Cardiac septum (tissue), 1 donor: ENCODE data around the gene TXNDC17. TPM values are rescaled to one million over a fixed set of nuclear protein-coding genes. Genes with fewer than 3 reads are reported as not detected.
"Not testable (repeated sequence)": the region's sequence is repeated elsewhere in the genome, so short reads cannot be mapped to it uniquely, and the experiment has no call there.

Experiments
- DNase-seq: peaks from one replicate; pipeline ENCODE4 v3.0.0-alpha.2; 2020; ENCODE audit warnings: low spot score
- intact Hi-C: fragments of 100-400 bp; cut with DNase I; formaldehyde crosslinking; loops from one replicate; pipeline ENCODE4 v1.14.0; 2022
- total RNA-seq: library from RNA; stranded (reverse); fragmentation: NEBNext Ultra II Directional; extraction: Animal tissue kit (Norgen Biotek cat#: 25700); gene quantifications from one replicate; pipeline ENCODE4 v1.2.1, GENCODE V29; 2021
- donor health status: DM: no; HTN: no; CAD: no.

The TXNDC17 gene
- total RNA-seq, 1 donor from 2014 or later, result 51.0 TPM

- intact Hi-C loops, result no loop called here
Measured at GRCh38 chr17:6636105-6636504, 4.8 kb upstream of the TXNDC17 start.

GRCh38 chr17:6636616-6637457 lies 4.0 kb upstream of the TXNDC17 start:
- intact Hi-C loops, result no loop called here
- no peak for DNase-seq

More at GRCh38 chr17:6636105-6636504, 4.8 kb upstream of the TXNDC17 start:
- no peak for DNase-seq

GRCh38 chr17:6637458-6637840 lies 3.4 kb upstream of the TXNDC17 start:
- intact Hi-C loops, result no loop called here
- DNase-seq, result no peak

GRCh38 chr17:6638046-6638908 lies 2.6 kb upstream of the TXNDC17 start:
- intact Hi-C loops, result no loop called here
- DNase-seq, result no peak

GRCh38 chr17:6639014-6639585 lies 1.8 kb upstream of the TXNDC17 start:
- intact Hi-C loops, result no loop called here
- DNase-seq, result no peak

GRCh38 chr17:6639586-6640535 lies 999 bp upstream of the TXNDC17 start:
- DNase-seq, result no peak
- intact Hi-C loops, result loop anchor here (1.0 kb wide), 1 partner anchor 11 kb away; the partner anchor contains the start of genes C17orf100 and MED31

- DNase-seq, result no peak
- intact Hi-C loops, result no loop called here
Measured at GRCh38 chr17:6641247-6641863, 495 bp downstream of the TXNDC17 start.

- intact Hi-C loops, result no loop called here
- no peak for DNase-seq
Measured at GRCh38 chr17:6642592-6642991, 1.7 kb downstream of the TXNDC17 start.

GRCh38 chr17:6643451-6644125 lies 2.7 kb downstream of the TXNDC17 start:
- intact Hi-C loops, result no loop called here
- DNase-seq, result no peak

- intact Hi-C loops, result no loop called here
Measured at GRCh38 chr17:6648181-6648580, 7.3 kb downstream of the TXNDC17 start.

GRCh38 chr17:6651354-6651918 lies 10.6 kb downstream of the TXNDC17 start, which contains the start of the genes C17orf100 and MED31:
TSS of gene C17orf100 (plus strand) at chr17:6651762. CDS start at chr17:6651914, 152 bp downstream.
TSS of gene MED31 (minus strand) at chr17:6651605. CDS start at chr17:6651528, 77 bp downstream.
- intact Hi-C loops, result loop anchor here (1.0 to 5.0 kb wide), 2 partner anchors 11 to 361 kb away; partner anchors contain the start of genes KIAA0753 and RNASEK
- peak; percentile 99 for DNase-seq

More at GRCh38 chr17:6648181-6648580, 7.3 kb downstream of the TXNDC17 start:
- DNase-seq, result no peak

- DNase-seq, result no peak
Measured at GRCh38 chr17:6651919-6652452, 11.1 kb downstream of the TXNDC17 start.

GRCh38 chr17:6654841-6655731 lies 14.2 kb downstream of the TXNDC17 start:
- intact Hi-C loops, result loop anchor here (5.0 kb wide), 1 partner anchor 357 kb away; the partner anchor contains the start of gene RNASEK
- DNase-seq, result no peak

More at GRCh38 chr17:6651919-6652452, 11.1 kb downstream of the TXNDC17 start:
- intact Hi-C loops, result loop anchor here (1.0 to 5.0 kb wide), 2 partner anchors 12 to 360 kb away; partner anchors contain the start of genes KIAA0753 and RNASEK

GRCh38 chr17:6655732-6656361 lies 15.0 kb downstream of the TXNDC17 start:
- intact Hi-C loops, DNase-seq: not testable (repeated sequence)
